RCC 7860 (cell line): ENCODE data around the gene TMOD1.
"Not testable (repeated sequence)": the region's sequence is repeated elsewhere in the genome, so short reads cannot be mapped to it uniquely, and the experiment has no call there.

Experiments
- DNase-seq: peaks from one replicate; pipeline ENCODE4 v3.0.0-alpha.2; 2015; ENCODE audit warnings: low spot score
- FAIRE-seq: peaks from 2 replicates; lab custom pipeline; 2012; peaks lifted over from hg19 to GRCh38; lab: Jason Lieb, UNC

The TMOD1 gene

DNA sequence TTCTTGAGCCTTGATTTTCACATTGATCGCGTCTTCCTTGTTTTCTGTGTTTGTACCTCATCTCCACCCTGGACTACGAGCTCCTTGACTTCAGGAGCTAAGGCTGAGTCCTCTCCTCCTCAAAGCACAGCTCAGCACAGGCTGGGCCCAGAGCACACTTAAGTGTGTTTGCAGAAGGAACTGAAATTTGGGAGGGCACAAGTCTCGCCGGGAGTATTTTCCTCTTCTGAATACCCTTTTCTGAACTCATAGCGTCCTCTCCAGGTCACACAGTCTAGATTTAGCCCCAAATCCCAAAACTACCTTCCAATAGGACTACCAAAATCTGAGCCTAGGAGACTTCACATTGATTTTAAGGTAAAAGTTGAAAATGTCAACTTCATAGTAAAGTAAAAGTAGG, 90.1 kb downstream of the TMOD1 start:
- DNase-seq (no peak), FAIRE-seq (no peak)

DNA sequence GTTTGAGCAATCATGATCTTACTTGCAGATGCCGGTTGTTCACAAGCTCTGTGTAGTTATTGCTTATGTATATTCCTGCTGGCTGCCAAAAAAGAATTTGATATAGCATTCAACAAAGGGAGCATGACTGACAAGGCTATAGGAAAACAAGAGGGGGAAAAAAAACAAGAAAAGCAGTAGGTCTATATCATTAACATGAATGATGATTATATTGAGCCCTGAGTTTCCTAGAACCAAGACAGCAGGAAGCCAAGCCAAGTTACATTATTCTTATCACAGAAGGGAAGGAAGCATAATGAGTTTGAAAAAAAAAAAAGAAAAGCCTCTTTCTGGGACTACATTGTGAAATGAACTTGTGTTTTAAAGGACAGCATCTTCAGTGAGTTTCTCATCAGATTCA, 90.7 kb downstream of the TMOD1 start:
- FAIRE-seq, result no peak
- no peak for DNase-seq

GRCh38 chr9:97593960-97594359, 92.5 kb downstream of the TMOD1 start:
- DNase-seq, result no peak
- no peak for FAIRE-seq

- FAIRE-seq, result no peak
- DNase-seq, result no peak
Observed at GRCh38 chr9:97594381-97594921, 93.0 kb downstream of the TMOD1 start.

DNA sequence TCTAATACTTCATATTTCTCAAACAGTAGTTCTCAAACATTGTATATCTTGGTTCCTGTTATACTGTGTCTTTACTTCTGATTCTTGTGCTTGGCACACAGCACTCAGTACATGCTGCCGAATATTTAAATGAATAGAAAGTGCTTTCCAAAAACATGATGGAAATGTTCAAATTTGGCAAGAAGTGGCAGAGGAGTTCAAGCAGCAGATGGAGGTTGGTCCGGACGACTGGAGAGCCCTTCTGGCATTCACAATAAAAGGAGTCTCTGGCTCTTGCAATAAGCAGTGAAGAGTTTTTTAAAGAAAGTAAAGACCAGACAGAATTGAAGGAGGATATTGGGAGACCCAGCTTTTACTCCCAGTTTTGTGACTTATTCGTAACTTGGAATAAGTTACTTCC, 95.4 kb downstream of the TMOD1 start:
- FAIRE-seq (no peak), DNase-seq (no peak)

GRCh38 chr9:97598461-97599288, 97.2 kb downstream of the TMOD1 start:
- FAIRE-seq, result peak; percentile 30
- DNase-seq, result peak; percentile 65

- no peak for DNase-seq
- FAIRE-seq, result no peak
Observed at GRCh38 chr9:97599314-97599846, 97.9 kb downstream of the TMOD1 start.

DNA sequence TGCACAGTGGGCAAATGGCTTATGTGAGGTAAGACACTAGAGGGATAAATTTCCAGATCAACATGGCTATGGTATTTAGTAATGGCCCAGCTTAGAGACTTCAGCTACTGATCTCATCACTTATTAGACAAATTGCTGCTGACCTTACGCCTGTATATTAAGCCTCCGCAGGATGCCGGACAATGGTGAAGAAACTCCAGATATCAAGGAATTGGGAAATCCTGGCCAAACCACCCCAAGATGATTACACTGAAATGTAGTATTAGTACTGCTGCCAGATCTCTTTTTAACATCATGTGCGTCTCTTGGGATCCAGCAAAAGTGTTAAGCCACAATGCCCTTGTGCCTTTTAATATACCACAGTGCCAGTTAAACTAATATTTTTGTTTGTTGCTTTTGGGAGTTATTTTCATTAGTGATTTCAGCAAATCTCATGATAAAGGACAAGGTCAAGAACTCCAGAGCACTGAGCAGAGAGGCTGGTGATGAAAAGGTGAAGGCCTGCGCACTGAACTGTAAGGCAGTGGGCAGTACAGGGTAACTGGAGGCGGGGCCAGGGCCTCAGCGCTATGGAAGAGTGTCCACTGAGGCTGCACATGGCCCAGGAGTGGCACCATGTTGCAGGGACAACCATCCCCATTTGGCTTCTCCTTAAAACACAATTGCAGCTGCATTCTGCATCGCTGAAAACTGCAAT, 99.2 kb downstream of the TMOD1 start:
- no peak for FAIRE-seq
- DNase-seq, result no peak

DNA sequence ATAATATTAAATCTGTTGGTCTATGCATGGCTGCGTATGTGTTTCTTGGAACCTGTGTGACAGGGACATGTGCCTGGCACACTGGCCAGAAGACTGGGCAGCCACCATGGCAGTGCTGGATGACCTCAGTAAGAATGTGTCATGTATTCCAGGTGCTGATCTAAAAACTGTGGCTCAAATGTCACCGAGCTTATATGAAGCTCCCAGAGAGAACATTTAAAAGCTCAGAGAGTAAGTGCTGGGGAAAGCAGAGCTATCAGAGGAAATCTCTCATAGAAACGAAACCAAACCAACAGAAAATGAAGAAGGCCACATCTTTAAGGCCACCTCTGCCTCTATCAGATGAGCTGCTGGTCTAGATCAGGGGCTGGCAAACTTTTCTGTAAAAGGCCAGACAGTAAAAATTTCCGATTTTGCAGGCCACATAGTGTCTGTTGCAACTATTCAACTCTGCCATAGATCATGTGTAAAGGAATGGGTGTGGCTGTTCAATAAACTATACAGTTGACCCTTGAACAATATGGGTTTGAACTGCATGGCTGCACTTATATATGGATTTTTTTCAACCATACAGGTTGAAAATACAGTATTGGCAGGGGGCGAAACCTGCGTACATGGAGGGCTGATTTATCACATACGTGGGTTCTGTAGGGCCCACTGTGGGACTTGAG, 99.9 kb downstream of the TMOD1 start:
- FAIRE-seq, result no peak
- DNase-seq, result no peak

GRCh38 chr9:97602430-97602829, 101.0 kb downstream of the TMOD1 start:
- DNase-seq (no peak), FAIRE-seq (no peak)

DNA sequence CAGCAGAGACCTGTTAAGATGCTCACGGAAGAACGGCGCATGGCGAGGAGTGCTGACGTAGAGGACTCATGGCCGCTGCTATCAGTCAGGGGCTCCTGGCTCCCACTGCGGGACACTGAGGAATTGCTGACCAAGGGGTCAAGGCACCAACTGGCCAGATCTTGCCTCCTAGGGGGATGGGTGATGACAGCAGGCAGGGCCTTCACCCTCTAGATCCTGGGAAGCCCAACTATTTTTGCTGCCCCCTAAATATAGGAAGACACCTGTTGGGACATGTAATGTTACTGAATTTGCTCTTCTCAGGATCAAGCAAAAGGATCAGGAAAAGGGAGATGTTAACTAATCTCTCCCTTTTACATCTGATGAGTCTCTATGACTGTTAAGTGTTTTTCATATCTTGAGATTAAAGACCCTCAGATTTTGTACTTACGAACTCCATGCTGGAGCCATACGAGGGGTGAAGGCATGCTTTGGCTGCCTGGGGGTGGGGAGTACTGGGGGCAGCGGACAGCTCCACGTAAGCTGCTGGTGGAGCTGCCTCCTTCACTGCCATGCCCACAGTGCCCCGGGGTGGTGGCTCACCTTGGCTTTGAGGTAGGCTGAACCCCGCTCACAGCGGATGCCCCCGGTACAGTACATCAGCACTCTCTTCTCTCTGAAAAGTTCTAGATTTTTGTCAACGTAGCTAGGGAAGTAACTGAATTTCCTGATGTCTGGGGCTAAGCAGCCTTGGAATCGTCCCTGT, 103.6 kb downstream of the TMOD1 start:
- DNase-seq, result no peak
- FAIRE-seq, result no peak

- DNase-seq, result peak; percentile 52
- peak; percentile 81 for FAIRE-seq
Observed at GRCh38 chr9:97615439-97616072, 114.1 kb downstream of the TMOD1 start.

DNA sequence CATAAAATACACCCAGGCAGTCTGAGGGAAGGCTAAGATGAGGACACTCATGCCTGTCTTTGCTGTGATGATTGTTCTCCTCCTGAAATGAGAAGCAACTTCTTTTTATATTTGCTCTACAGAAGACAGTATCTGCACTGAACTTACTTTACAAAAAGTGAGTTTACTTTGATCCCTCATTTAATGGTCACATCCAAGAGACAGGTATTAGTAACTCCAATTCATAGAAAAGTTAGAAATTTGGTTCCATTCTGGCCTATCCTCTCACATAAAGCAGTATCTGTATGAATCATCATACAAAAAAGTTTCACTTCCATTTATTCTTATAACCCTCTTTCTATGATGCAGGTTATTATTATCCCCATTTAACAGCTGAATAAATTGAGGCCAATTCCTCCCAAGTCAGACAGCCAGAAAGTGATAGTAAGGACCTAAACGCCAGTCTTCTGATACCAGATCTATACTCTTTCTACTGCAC, 116.5 kb downstream of the TMOD1 start:
- FAIRE-seq (no peak), DNase-seq (no peak)

GRCh38 chr9:97620063-97620462, 118.6 kb downstream of the TMOD1 start:
- FAIRE-seq, DNase-seq: not testable (repeated sequence)

DNA sequence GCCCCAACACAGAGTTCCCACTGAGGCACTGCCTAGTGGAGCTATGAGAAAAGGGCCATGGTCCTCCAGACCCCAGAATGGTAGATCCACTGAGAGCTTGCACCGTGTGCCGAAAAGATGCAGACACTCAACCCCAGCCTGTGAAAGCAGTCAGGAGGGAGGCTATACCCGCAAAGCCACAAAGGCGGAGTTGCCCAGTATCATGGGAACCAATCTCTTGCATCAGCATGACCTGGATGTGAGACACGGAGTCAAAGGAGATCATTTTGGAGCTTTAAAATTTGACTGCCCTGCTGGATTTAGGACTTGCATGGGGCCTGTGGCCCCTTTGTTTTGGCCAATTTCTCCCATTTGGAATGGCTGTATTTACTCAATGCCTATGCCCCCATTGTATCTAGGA, 121.0 kb downstream of the TMOD1 start:
- not testable (repeated sequence) for DNase-seq, FAIRE-seq

DNA sequence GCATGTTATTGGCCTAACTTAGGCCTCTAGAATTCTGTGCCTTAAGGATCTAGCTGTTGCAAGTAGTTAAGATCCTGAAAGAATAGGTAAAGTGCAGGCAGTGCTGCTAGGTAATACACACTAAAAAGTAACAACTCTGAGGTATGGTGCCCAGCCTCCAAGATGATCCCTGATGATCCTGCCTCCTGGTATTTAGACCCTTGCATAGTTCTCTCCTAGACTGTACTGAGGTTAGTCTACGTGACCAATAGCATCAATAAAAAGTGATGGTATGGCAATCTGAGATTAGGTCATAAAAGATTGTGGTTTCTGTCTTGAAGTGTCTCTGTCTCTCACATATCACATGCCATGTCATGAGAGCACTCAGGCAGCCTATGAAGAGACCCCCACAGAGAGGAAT, 122.5 kb downstream of the TMOD1 start:
- FAIRE-seq (no peak), DNase-seq (no peak)

- DNase-seq (no peak), FAIRE-seq (no peak)
Observed at GRCh38 chr9:97625620-97626019, 124.2 kb downstream of the TMOD1 start.

GRCh38 chr9:97627624-97628023, 126.2 kb downstream of the TMOD1 start:
- FAIRE-seq, result no peak
- no peak for DNase-seq

- FAIRE-seq, result no peak
- DNase-seq, result no peak
Observed at GRCh38 chr9:97628668-97629067, 127.2 kb downstream of the TMOD1 start.

DNA sequence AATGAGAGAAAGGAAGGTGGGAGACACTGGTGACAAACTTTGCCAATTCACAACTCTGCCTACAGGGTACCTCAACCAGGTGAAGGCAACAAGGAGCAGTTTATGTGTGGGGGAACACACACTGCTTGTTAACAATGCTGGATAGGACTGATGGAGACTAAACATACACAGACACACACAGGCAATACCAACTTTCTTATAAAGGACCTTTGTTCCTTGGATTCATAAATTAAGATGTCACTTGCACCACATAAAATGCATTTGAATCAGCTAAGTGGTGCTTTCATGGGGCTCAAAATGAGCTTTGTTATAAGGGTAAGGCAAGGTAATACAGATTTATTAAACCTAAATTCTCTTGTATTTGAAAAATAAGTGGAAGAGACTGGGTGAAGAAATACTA, 127.7 kb downstream of the TMOD1 start:
- DNase-seq (no peak), FAIRE-seq (no peak)
